Activated CD8-positive, alpha-beta T cell treated with anti-CD3 and anti-CD28 coated beads for 36 hours (primary cell): ENCODE data around the gene ZW10. TPM values are rescaled to one million over a fixed set of nuclear protein-coding genes. Genes with fewer than 3 reads are reported as not detected.
A peak's percentile ranks its signal among the peaks of the same experiment; 100 is the strongest.

ENCODE experiments used
- ATAC-seq: fragments of 200-7000 bp; cut with Tn5 transposase; one replicate; pipeline ENCODE4 v1.10.0; 2021; ENCODE audit warnings: mild to moderate bottlenecking, moderate library complexity
- CTCF ChIA-PET: fragments of 350-600 bp; sonication (Branson Sonifier 250); formaldehyde crosslinking; loops from one replicate; lab custom pipeline; 2021; ENCODE audit warnings: antibody characterized with exemption; lab: Charles Lee
- POLR2A ChIA-PET: fragments of 350-600 bp; sonication (Branson Sonifier 250); formaldehyde crosslinking; loops from one replicate; lab custom pipeline; 2021; ENCODE audit warnings: antibody characterized with exemption; lab: Charles Lee
- DNase-seq: peaks from one replicate; pipeline ENCODE4 v3.0.0-alpha.2; 2020
- H3K27ac Mint-ChIP-seq: one replicate; pipeline ENCODE4 v1.8.0; 2021; ENCODE audit warnings: mild to moderate bottlenecking, mixed read lengths
- H3K27me3 Mint-ChIP-seq: one replicate; pipeline ENCODE4 v1.8.0; 2021; ENCODE audit warnings: mixed read lengths
- H3K36me3 Mint-ChIP-seq: one replicate; pipeline ENCODE4 v1.8.0; 2021; ENCODE audit warnings: low read depth, mixed read lengths
- H3K4me1 Mint-ChIP-seq: one replicate; pipeline ENCODE4 v1.8.0; 2021; ENCODE audit warnings: low read depth, mixed read lengths
- H3K4me3 Mint-ChIP-seq: one replicate; pipeline ENCODE4 v1.8.0; 2021; ENCODE audit warnings: mild to moderate bottlenecking, moderate library complexity, mixed read lengths
- H3K9me3 Mint-ChIP-seq: one replicate; pipeline ENCODE4 v1.8.0; 2021; ENCODE audit warnings: mixed read lengths
- CTCF ChIP-seq: fragments of 200-600 bp; IDR thresholded peaks from one replicate; pipeline ENCODE4 v1.8.0; 2022; ENCODE audit warnings: antibody characterized with exemption, mild to moderate bottlenecking
- intact Hi-C: fragments of 100-400 bp; cut with micrococcal nuclease; formaldehyde crosslinking; loops from one replicate; pipeline ENCODE4 v1.10.0; 2022
- total RNA-seq, 2 experiments: library from RNA; stranded (reverse); gene quantifications; one replicate each; pipeline ENCODE4 v1.2.3, GENCODE V29; 2021

ZW10 gene
- total RNA-seq, 2 experiments from 2014 or later: 15.2 to 15.5 TPM

DNA sequence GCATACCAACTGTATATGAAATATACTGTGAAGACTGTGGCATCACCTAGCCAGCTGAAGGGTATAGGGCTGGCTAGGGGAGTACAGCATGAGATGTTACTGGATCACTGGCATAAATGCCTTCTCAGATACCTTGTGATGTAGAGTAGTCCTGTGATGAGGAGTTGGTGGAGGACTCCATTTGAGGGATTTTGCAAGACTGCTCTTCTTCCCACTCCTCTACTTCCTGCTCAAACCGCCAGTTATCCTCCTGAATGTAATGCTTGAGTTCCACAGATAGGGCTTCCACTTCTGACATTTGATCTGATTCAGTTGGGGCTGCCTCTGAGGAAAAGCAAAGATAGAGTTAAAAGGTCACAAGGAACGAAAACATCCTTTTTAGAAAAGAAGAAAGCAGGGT is 35.4 kb upstream of the ZW10 start:
- Mint-ChIP-seq H3K4me3 (no peak overlapping the region), H3K4me1 (no peaks in the 10 kb centered on the region), H3K9me3 (no peaks in the 10 kb centered on the region), H3K27me3 (no peaks in the 10 kb centered on the region), H3K27ac (no peak overlapping the region), H3K36me3 (peaks cover 21% of the 10 kb centered on the region)
- ATAC-seq (no peak), DNase-seq (no peak)
- no peak for TF ChIP-seq CTCF
- CTCF ChIA-PET: no interaction called here
- intact Hi-C loops: no loop called here
- POLR2A ChIA-PET: no interaction called here

DNA sequence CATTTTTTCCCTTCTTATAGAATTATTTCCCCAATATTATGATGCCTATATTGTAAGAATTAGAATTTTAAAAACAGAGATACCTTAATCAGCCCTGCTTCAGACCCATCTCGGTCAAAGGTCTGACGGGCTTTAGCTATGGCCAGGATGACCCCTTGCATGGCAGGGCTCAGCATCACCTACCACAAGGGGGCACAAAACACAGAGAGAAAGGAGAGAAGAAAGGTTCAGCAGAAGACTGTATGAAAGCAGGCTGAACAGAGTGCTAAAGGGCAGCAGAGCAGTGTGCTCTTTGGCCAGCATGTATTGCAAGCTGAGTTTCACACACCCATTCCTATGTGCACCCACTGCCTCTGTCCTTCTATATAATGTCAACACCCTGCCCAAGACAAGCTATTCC is 32.9 kb upstream of the ZW10 start:
- Mint-ChIP-seq H3K9me3 (no peaks in the 10 kb centered on the region), H3K4me1 (no peaks in the 10 kb centered on the region), H3K4me3 (no peak overlapping the region), H3K27me3 (no peaks in the 10 kb centered on the region), H3K36me3 (peaks cover 23% of the 10 kb centered on the region), H3K27ac (no peak overlapping the region)
- DNase-seq (peak; percentile 17), ATAC-seq (no peak)
- intact Hi-C loops: no loop called here
- POLR2A ChIA-PET: no interaction called here
- CTCF ChIA-PET: interaction anchor here (1.3 to 3.1 kb wide), 4 partner anchors 10 to 454 kb away, joined by 4 to 16 read pairs (median 5); no protein-coding TSS in a partner anchor
- TF ChIP-seq CTCF: no peak

DNA sequence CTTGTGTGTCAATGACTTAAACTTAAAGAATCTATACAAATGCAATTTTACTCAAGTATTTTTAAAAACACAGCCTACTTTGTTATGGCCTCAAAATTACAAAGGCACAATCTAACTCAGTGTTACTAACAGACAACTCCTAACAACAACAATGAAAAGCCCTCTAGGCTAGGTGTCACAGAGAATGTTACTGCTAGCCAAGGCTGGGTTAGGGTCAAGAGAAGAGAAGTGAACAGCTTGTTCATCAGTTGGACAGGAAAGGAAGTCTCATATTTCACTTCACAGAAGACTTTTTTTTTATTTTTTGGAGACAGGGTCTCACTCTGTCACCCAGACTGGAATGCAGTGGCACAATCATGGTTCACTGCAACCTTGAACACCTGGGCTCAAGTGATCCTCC is 32.1 kb upstream of the ZW10 start:
- Mint-ChIP-seq H3K36me3 (peaks cover 24% of the 10 kb centered on the region), H3K4me3 (no peak overlapping the region), H3K27me3 (no peaks in the 10 kb centered on the region), H3K27ac (no peak overlapping the region), H3K9me3 (no peaks in the 10 kb centered on the region), H3K4me1 (no peaks in the 10 kb centered on the region)
- intact Hi-C loops: no loop called here
- no peak for TF ChIP-seq CTCF
- DNase-seq (no peak), ATAC-seq (no peak)
- CTCF ChIA-PET: interaction anchor here (1.4 to 3.1 kb wide), 2 partner anchors 9 to 91 kb away, joined by 6 to 16 read pairs; no protein-coding TSS in a partner anchor
- POLR2A ChIA-PET: no interaction called here

DNA sequence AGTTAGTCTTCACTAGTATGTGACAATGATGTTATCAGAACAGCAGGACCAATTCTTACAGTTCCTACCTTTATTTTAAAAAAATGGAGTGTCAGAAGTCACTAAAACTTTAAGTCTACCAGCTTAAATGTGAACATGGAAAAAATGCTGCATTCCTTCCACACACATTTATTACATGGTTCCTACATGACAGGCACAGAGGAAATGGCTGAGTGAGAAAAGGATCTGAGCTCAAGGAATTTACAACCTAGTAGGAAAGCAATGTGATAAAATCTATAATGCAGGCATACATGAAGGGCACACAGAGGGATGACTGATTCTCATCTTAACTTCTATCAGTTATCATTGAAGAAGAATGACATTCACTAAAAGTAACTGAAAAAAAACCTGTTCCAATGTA is 29.1 kb upstream of the ZW10 start:
- CTCF ChIA-PET: no interaction called here
- Mint-ChIP-seq H3K4me1 (no peaks in the 10 kb centered on the region), H3K9me3 (no peaks in the 10 kb centered on the region), H3K4me3 (no peak overlapping the region), H3K36me3 (peaks cover 19% of the 10 kb centered on the region), H3K27ac (no peak overlapping the region), H3K27me3 (no peaks in the 10 kb centered on the region)
- DNase-seq (no peak), ATAC-seq (no peak)
- intact Hi-C loops: no loop called here
- no peak for TF ChIP-seq CTCF
- POLR2A ChIA-PET: no interaction called here

DNA sequence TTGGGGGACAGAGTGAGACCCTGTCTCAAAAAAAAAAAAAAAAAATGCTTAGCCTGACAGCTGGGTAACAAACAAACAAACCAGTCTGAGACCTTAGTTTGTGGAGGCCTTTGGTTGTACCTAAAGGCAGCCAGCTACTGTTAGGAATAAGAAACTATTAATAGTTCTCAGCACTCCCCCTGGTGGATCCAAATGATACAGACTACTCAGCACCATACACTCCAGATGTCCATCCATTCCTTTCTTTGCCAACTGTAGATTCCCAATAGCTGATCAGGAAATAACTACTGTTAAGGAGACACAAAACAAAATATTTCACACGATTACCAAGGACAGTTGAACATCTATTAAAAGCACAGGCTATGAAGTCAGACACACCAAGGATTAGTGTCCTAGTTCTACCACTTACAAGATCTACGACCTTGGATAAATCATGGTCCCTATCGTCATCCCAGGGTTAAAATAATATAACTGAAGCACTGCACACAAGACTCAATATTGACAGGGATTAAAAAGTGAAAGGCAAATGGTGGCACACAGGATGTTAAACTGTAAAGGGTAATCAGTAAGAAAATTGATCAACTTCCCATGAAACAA is 23.3 kb upstream of the ZW10 start:
- peak; percentile 61 for TF ChIP-seq CTCF
- POLR2A ChIA-PET: no interaction called here

More for the DNA sequence above, 23.3 kb upstream of the ZW10 start:
- DNase-seq (peak; percentile 31), ATAC-seq (peak; percentile 74)
- Mint-ChIP-seq H3K4me3 (no peak overlapping the region), H3K9me3 (no peaks in the 10 kb centered on the region), H3K27ac (no peak overlapping the region), H3K36me3 (peaks cover 8% of the 10 kb centered on the region), H3K27me3 (no peaks in the 10 kb centered on the region), H3K4me1 (no peaks in the 10 kb centered on the region)
- intact Hi-C loops: no loop called here
- CTCF ChIA-PET: interaction anchor here (0.7 to 2.7 kb wide), 14 partner anchors 9 to 492 kb away, joined by 3 to 16 read pairs (median 4); partner anchors contain the start of gene CLDN25
